Activated CD4-positive, CD25-positive, alpha-beta regulatory T cell (primary cell): ENCODE results near the gene WAPL.
A peak's percentile ranks its signal among the peaks of the same experiment; 100 is the strongest.
"Not testable (repeated sequence)": the region's sequence is repeated elsewhere in the genome, so short reads cannot be mapped to it uniquely, and the experiment has no call there.

Experiments
- DNase-seq, 4 experiments: peaks; one replicate each; lab custom pipeline; 2025; lab: John Stamatoyannopoulos, UW

Gene WAPL

DNA sequence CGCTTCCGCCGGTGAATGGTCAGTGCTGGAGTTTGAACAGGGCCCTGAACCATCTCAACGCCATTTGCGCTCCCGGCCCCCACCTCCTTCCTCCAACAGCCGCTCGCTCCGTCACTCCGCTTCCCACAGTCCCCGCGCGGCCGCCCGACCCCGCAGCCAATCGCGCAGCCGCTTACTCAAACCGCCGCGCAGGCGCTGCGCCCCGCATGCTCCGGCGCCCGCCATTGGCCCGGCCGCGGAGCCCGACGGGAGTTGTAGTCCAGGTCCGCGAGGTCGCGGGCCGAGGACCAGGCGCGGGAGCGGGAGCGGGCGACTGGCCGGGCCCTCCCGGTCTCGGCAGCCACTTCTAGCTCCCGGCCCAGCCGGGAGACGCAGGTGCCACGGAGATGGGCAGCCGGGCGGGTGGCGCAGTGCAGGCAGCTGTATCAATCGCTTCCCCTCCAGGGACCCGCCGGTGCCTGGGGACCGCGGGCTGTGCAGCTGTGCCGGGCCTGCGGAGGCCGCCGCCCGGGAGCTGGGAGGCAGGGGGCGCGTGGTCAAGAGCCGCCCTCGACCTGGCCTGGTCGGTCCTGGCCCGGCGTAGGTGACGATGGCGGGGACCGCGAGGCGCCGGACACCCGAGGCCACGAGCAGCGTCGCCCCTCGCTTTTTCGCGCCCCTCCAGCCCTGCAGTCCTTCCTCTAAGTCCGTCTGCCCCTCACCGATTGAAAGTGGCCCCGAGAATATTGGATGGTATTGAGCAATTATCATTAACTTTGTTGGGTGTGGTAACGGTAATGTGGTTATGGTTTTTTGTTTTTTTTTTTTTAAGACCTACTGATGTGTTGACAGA is at the start of gene WAPL:
Gene WAPL, minus strand, starts transcription at position 115 of the 832 bp plus-strand sequence. CDS start 3,723 bp downstream, outside the sequence.
- peak; percentile 83 to 93 (median 90) for DNase-seq

DNA sequence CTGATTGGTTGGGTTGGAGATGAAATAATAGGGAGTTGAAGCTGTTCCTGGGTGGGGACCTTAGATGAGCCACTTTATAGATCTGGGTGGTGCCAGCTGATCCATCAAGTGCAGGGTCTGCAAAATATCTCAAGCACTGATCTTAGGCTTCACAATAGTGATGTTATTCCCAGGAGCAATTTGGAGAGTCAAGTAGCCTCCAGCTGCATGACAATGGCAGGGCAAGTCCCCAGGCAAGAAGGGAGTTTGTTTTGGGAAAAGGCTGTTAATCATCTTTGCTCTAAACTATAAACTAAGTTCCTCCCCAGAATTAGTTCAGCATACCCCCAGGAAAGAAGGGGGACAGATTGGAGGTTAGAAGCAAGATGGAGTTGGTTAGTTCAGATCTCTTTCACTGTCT is 47.7 kb upstream of the WAPL start:
- DNase-seq = no peak

- DNase-seq = not testable (repeated sequence)
Measured at GRCh38 chr10:86566518-86566917, 44.9 kb upstream of the WAPL start.

GRCh38 chr10:86563338-86563737 is 41.7 kb upstream of the WAPL start:
- DNase-seq = not testable (repeated sequence)

- DNase-seq = not testable (repeated sequence)
Measured at GRCh38 chr10:86558695-86559094, 37.1 kb upstream of the WAPL start.

GRCh38 chr10:86556933-86557649 is 35.5 kb upstream of the WAPL start:
- DNase-seq = no peak

DNA sequence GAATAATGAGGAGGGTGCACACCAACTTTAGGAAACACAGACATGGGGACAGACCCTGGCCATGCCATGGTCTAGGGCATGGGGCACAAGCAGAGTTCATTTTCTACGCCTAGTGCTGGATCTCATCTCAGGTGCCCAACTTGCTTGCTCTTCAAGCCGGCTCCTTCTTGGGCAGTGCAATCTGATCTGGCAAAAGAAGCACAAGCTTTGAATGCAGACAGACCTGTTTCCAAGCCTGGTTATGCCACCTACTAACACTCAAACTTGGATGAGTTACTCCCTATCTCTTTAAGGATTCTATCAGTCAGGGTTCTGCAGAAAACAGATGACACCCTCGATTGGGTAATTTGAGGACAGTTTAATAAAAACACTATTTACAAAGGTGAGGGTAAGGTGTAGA is 34.9 kb upstream of the WAPL start:
- DNase-seq = no peak

GRCh38 chr10:86553639-86554038 is 32.0 kb upstream of the WAPL start:
- no peak for DNase-seq

DNA sequence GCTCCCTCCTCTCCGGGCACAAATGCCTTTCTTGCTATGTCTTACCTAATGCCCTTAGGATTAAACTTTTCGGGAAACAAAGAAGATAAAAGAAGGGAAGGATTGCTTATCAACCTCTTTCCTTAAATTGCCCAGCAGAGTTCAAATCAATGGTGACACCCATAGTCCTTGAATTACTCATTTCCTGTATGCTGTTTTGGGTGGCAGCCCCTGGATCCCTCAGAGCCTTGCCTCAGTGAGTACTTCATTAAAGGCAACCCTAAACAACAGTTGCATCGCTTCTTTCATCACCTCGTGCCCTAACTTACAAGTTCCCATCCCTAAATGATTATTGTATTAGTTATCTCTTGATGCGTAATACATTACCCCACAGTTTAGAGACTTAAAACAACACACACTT is 31.6 kb upstream of the WAPL start:
- no peak for DNase-seq

DNA sequence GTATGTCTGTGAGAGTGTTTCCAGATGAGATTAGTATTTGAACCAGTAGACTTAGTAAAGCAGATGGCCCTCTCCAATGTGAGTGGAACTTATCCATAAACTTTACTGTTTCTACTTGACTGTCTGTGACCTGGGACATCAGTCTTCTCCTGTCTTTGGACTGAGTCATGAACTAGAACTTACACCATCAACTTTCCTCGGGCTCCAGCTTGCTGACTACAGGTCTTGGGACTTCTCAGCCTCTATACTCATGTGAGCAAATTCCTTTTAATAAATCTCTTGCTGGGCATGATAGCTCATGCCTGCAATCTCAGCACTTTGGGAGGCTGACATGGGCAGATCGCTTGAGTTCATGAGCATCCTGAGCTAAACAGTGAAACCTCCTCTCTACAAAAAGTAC is 25.7 kb upstream of the WAPL start:
- no peak for DNase-seq

DNA sequence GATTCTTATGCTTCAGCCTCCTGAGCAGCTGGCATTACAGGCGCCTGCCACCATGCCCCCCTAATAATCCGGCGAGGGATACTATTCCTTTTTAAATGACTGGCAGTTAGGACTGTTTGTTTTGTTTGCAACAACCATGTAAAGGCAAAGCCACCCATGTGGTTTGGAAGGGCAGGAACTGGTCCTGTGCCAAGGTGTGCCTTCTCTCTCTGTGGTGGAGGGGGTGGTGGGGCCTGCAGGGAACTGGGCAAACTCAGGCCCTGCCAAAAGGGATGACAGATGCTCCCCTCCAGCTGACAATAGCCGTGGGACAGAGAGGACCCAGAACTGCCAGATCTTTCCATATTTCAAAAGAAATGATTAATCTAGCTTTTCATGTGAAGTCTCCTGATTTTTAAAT is 23.5 kb upstream of the WAPL start:
- DNase-seq = no peak

GRCh38 chr10:86540016-86540415 is 18.4 kb upstream of the WAPL start:
- DNase-seq = no peak

DNA sequence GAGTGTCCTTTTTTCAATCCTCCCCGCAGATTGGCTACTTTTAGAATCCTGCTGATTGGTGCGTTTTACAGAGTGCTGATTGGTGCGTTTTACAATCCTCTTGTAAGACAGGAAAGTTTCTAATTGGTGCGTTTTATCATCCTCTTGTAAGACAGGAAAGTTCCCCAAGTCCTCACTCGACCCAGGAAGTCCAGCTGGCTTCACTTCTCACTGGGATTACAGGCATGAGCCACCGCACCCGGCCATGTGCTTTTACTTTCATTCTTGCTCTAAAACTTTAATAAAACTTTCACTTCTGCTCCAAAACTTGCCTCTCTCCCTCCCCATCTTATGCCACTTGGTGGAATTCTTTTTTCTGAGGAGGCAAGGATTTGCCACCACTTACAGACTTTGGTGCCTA is 17.0 kb upstream of the WAPL start:
- DNase-seq = no peak

DNA sequence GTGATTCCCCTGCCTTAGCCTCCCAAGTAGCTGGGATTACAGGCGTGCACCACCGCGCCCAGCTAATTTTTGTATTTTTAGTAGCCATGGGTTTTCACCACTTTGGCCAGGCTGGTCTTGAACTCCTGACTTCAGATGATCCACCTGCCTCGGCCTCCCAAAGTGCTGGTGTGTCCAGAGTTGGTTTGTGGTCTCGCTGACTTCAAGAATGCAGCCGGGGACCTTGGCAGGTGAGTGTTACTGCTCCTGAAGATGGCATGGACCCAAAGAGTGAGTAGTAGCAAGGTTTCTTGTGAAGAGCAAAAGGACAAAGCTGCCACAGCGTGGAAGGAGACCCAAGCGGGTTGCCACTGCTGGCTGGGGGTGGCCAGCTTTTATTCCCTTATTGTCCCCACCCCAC is 16.4 kb upstream of the WAPL start:
- DNase-seq = not testable (repeated sequence)

DNA sequence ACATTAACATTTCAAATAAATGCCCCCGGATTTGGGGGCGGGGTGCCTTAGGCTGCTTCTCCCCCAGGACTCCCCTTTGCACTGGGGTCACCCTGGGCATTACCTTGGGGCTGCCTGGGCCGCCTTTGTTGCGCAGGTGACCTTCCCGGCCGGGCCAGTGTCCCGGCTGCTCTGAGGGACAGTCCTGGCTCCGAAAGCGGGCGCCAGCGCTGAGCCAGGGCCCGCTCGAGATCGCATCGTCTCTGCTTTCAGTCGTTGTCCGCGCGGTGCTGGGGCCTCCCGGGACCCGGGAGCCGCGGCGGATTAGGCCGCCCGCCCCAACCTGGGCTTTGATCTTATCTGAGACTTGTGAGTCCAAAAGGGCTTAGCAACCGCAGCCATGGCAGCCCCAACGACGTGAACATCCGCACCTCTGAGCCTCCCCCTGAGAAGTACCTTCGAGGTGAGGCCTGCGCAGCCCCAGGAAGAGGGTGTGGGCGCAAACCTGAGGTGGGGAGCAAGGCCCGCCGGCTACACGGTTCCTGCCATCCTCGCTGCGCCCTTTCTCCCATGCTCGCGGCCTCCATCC is 14.8 kb upstream of the WAPL start:
- peak in 3 of 4 experiments; percentile 7 to 42 (median 22) for DNase-seq

DNA sequence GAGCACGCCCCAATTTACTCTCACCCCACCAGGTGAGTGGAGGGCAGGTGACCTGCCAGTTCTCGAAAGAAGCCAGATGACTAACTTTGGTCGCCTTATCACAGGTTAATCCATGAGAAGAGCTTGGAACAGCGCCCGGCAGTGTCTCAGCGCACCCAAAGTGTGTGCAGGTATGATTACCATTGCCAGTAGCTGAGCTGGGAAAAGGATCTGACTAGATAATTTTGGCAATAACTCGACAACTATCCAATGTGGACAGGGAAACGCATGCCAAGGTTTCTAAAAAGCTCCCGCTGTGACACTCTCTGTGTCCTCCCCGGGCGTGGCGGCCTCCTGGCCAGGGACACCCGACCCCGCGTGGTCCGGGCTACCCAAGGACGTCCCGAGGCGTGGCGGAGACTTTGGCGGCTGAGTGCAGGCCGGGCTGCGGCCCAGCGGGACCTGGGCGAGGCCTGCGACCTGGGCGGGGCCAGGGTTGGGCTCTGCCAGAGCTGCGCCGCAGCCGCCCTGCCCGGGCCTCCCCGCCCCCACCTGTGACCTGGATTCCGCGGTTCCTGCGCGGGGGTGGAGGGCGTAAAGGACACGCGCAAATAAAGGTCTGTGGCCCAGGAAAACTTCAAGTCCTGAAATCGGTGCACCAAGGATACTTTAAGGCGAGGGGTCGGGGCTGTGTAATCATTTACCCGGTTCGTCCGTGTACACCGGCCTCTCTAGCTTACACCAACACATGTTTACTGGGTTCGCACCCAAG is 13.7 kb upstream of the WAPL start:
- peak in 2 of 4 experiments; percentile 13 for DNase-seq

- DNase-seq = no peak
Measured at GRCh38 chr10:86533328-86533727, 11.7 kb upstream of the WAPL start.

DNA sequence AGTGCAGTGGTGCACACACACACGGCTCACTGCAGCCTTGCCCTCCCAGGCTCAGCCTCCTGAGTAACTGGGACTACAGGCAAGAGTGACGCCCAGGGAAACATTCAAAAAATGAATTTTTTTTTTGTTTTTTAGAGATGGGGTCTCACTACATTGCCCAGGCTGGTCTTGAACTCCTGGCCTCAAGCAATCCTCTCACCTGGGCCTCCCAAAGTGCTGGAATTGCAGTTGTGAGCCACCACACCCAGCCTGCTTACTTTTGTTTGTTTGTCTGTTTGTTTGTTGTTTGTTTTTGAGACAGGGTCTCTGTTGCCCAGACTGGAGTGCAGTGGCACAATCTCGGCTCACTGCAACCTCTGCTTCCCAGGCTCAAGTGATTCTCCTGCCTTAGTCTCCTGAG is 7.1 kb upstream of the WAPL start:
- not testable (repeated sequence) for DNase-seq

DNA sequence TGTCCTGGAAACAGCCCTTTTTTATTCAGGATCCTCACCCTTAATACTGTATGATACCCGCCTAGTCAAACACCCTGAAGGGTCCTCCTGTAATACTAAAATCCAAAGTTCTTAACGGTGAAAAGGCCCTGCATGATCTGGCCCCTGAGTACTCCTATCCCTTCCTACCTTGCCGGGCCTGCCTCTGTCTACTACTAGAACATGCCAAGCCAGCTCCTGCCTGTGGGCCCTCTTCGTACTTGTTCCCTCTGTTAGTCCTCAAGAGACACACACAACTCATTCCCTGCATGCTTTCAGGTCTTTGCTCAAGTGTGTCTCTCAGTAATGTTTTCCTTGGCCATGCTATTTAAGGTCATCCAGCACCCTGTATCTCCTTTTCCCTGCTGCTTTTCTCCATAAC is 5.0 kb upstream of the WAPL start:
- no peak for DNase-seq

DNA sequence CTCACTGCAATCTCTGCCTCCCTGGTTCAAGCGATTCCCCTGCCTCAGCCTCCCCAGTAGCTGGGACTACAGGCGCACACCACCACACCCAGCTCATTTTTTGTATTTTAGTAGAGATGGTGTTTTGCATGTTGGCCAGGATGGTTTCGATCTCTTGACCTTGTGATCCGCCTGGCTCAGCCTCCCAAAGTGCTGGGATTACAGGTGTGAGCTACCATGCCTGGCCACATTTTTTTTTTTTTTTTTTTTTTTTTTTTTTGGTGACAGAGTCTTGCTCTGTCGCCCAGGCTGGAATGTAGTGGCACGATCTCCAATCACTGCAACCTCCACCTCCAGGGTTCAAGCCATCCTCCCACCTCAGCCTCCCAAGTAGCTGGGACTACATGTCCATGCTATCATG is 4.1 kb upstream of the WAPL start:
- DNase-seq = not testable (repeated sequence)

GRCh38 chr10:86524225-86524962 is 2.8 kb upstream of the WAPL start:
- no peak for DNase-seq

- DNase-seq = no peak
Measured at GRCh38 chr10:86523348-86523747, 1.8 kb upstream of the WAPL start.
